ENCODE results near the gene ELOA2. TPM values are rescaled to one million over a fixed set of nuclear protein-coding genes. Genes with fewer than 3 reads are reported as not detected.
A peak's percentile ranks its signal among the peaks of the same experiment; 100 is the strongest.

Gene ELOA2
- total RNA-seq, 1 donor from 2014 or later = not detected

GRCh38 chr18:47077111-47077510 is 41.7 kb upstream of the ELOA2 start:
- H3K4me1 Mint-ChIP-seq (ENCODE audit: low read depth, unreplicated experiment) = peaks cover 28% of the 10 kb centered on the region
- H3K27ac Mint-ChIP-seq (ENCODE audit: unreplicated experiment) = no peak overlapping the region

GRCh38 chr18:47075098-47075883 is 39.9 kb upstream of the ELOA2 start:
- TF ChIP-seq, protein P1, sequence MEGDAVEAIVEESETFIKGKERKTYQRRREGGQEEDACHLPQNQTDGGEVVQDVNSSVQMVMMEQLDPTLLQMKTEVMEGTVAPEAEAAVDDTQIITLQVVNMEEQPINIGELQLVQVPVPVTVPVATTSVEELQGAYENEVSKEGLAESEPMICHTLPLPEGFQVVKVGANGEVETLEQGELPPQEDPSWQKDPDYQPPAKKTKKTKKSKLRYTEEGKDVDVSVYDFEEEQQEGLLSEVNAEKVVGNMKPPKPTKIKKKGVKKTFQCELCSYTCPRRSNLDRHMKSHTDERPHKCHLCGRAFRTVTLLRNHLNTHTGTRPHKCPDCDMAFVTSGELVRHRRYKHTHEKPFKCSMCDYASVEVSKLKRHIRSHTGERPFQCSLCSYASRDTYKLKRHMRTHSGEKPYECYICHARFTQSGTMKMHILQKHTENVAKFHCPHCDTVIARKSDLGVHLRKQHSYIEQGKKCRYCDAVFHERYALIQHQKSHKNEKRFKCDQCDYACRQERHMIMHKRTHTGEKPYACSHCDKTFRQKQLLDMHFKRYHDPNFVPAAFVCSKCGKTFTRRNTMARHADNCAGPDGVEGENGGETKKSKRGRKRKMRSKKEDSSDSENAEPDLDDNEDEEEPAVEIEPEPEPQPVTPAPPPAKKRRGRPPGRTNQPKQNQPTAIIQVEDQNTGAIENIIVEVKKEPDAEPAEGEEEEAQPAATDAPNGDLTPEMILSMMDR (IDR thresholded peaks at IDR 0.05; ENCODE audit: insufficient read depth, low read depth, low read length) = no peak
- no peak for TF ChIP-seq EZH2 (IDR thresholded peaks at IDR 0.05; ENCODE audit: insufficient read depth, low read length)
- Histone ChIP-seq H3K9me3 (ENCODE audit: insufficient read depth, low read depth, low read length) (no peaks in the 10 kb centered on the region), H3K4me3 (ENCODE audit: insufficient read depth, low read depth, low read length) (no peak overlapping the region), H3K36me3 (ENCODE audit: insufficient read depth, low read length) (no peaks in the 10 kb centered on the region), H2AFZ (ENCODE audit: low read depth, low read length) (peak overlapping the region; percentile 45), H3K9ac (ENCODE audit: low read length) (no peak overlapping the region), H3K27me3 (ENCODE audit: insufficient read depth, low read length) (no peaks in the 10 kb centered on the region), H3K79me2 (ENCODE audit: insufficient read depth, low read length) (no peaks in the 10 kb centered on the region), H3K4me1 (ENCODE audit: insufficient read depth, low read length) (no peaks in the 10 kb centered on the region), H4K20me1 (ENCODE audit: insufficient read depth, low read length) (no peaks in the 10 kb centered on the region), H3K4me2 (ENCODE audit: low read length) (peak overlapping the region; percentile 48), H3K27ac (ENCODE audit: low read depth, low read length) (no peak overlapping the region)
- H3K27me3 Mint-ChIP-seq (ENCODE audit: low read depth, unreplicated experiment) = no peaks in the 10 kb centered on the region
- H3K9me3 Mint-ChIP-seq (ENCODE audit: unreplicated experiment) = no peaks in the 10 kb centered on the region
- FAIRE-seq (no peak), DNase-seq (ENCODE audit: low read depth) (peak; percentile 5)
- peaks cover 6% of the 10 kb centered on the region for H3K36me3 Mint-ChIP-seq (ENCODE audit: low read depth, unreplicated experiment)
- H3K4me1 Mint-ChIP-seq (ENCODE audit: low read depth, unreplicated experiment) = peaks cover 28% of the 10 kb centered on the region
- no peak overlapping the region for H3K4me3 Mint-ChIP-seq (ENCODE audit: unreplicated experiment)
- peak overlapping the region; percentile 80 for H3K27ac Mint-ChIP-seq (ENCODE audit: unreplicated experiment)

More at GRCh38 chr18:47077111-47077510, 41.7 kb upstream of the ELOA2 start:
- H3K27ac ChIP-seq (ENCODE audit: low read depth, low read length) = no peak overlapping the region
- H3K79me2 ChIP-seq (ENCODE audit: insufficient read depth, low read length) = no peaks in the 10 kb centered on the region
- no peak for FAIRE-seq
- H3K36me3 Mint-ChIP-seq (ENCODE audit: low read depth, unreplicated experiment) = peaks cover 6% of the 10 kb centered on the region
- no peak for DNase-seq (ENCODE audit: low read depth)
- TF ChIP-seq, protein P1 (IDR thresholded peaks at IDR 0.05; ENCODE audit: insufficient read depth, low read depth, low read length) = no peak
- TF ChIP-seq EZH2 (IDR thresholded peaks at IDR 0.05; ENCODE audit: insufficient read depth, low read length) = no peak
- no peak overlapping the region for H2AFZ ChIP-seq (ENCODE audit: low read depth, low read length)
- no peak overlapping the region for H3K4me3 Mint-ChIP-seq (ENCODE audit: unreplicated experiment)
- no peaks in the 10 kb centered on the region for H3K9me3 Mint-ChIP-seq (ENCODE audit: unreplicated experiment)
- H3K36me3 ChIP-seq (ENCODE audit: insufficient read depth, low read length) = no peaks in the 10 kb centered on the region
- no peaks in the 10 kb centered on the region for H3K9me3 ChIP-seq (ENCODE audit: insufficient read depth, low read depth, low read length)
- H3K4me2 ChIP-seq (ENCODE audit: low read length) = no peak overlapping the region
- H3K4me3 ChIP-seq (ENCODE audit: insufficient read depth, low read depth, low read length) = no peak overlapping the region
- H4K20me1 ChIP-seq (ENCODE audit: insufficient read depth, low read length) = no peaks in the 10 kb centered on the region
- no peaks in the 10 kb centered on the region for H3K27me3 Mint-ChIP-seq (ENCODE audit: low read depth, unreplicated experiment)
- no peak overlapping the region for H3K9ac ChIP-seq (ENCODE audit: low read length)
- no peaks in the 10 kb centered on the region for H3K27me3 ChIP-seq (ENCODE audit: insufficient read depth, low read length)
- H3K4me1 ChIP-seq (ENCODE audit: insufficient read depth, low read length) = no peaks in the 10 kb centered on the region

- Histone ChIP-seq H3K36me3 (ENCODE audit: insufficient read depth, low read length) (no peaks in the 10 kb centered on the region), H3K27ac (ENCODE audit: low read depth, low read length) (no peak overlapping the region), H2AFZ (ENCODE audit: low read depth, low read length) (no peak overlapping the region), H3K4me1 (ENCODE audit: insufficient read depth, low read length) (no peaks in the 10 kb centered on the region), H3K9ac (ENCODE audit: low read length) (no peak overlapping the region), H3K4me2 (ENCODE audit: low read length) (no peak overlapping the region), H3K27me3 (ENCODE audit: insufficient read depth, low read length) (no peaks in the 10 kb centered on the region), H4K20me1 (ENCODE audit: insufficient read depth, low read length) (no peaks in the 10 kb centered on the region), H3K4me3 (ENCODE audit: insufficient read depth, low read depth, low read length) (no peak overlapping the region), H3K9me3 (ENCODE audit: insufficient read depth, low read depth, low read length) (no peaks in the 10 kb centered on the region), H3K79me2 (ENCODE audit: insufficient read depth, low read length) (no peaks in the 10 kb centered on the region)
- H3K27ac Mint-ChIP-seq (ENCODE audit: unreplicated experiment) = no peak overlapping the region
- TF ChIP-seq, protein P1 (IDR thresholded peaks at IDR 0.05; ENCODE audit: insufficient read depth, low read depth, low read length) = no peak
- TF ChIP-seq EZH2 (IDR thresholded peaks at IDR 0.05; ENCODE audit: insufficient read depth, low read length) = no peak
- H3K4me1 Mint-ChIP-seq (ENCODE audit: low read depth, unreplicated experiment) = peaks cover 7% of the 10 kb centered on the region
- H3K27me3 Mint-ChIP-seq (ENCODE audit: low read depth, unreplicated experiment) = no peaks in the 10 kb centered on the region
- no peak overlapping the region for H3K4me3 Mint-ChIP-seq (ENCODE audit: unreplicated experiment)
- H3K9me3 Mint-ChIP-seq (ENCODE audit: unreplicated experiment) = no peaks in the 10 kb centered on the region
- FAIRE-seq = no peak
- no peak for DNase-seq (ENCODE audit: low read depth)
- peaks cover 4% of the 10 kb centered on the region for H3K36me3 Mint-ChIP-seq (ENCODE audit: low read depth, unreplicated experiment)
Observed at GRCh38 chr18:47067648-47068047, 32.2 kb upstream of the ELOA2 start.

All from astrocyte (in vitro differentiated cells and primary cell).